LNCAP (cell line): ENCODE measurements around the gene FLOT2.

Experiments
- CTCF ChIP-seq: fragments of 450-650 bp; IDR thresholded peaks from 2 replicates; pipeline ENCODE4 v1.5.1; 2017; ENCODE audit warnings: mild to moderate bottlenecking

The FLOT2 gene

DNA sequence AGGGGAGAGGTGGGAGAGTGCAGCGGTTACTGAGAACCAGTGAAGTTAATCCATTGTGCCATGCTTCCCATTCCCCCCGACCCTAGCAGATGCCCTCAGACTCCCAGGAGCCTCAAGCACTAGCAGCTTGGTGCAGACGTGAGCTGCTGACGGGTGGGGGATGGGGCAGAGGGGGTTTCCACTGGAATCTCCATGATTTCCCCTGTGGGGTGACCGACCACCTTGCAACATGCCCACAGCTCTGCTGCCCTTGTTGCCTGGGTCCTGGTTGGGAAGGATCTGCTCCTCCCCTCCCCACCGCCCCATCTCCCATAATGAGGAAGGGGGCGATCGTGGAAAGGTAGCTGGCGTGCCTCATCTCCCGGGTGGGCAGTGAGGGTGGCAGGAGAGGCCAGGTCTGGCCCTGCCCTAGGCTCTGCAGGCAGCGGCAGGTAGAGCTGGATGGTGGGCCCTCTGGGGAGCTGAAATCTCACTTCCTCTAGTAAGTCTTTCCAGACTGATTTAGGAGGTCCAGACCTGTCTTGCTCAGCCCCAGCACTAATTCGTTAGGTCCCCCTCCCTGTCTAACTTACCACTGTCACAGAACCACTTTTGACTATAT is 9.6 kb downstream of the FLOT2 start:
- no peak for TF ChIP-seq CTCF

- TF ChIP-seq CTCF = no peak
Measured at GRCh38 chr17:28885951-28886350, 11.6 kb downstream of the FLOT2 start.

DNA sequence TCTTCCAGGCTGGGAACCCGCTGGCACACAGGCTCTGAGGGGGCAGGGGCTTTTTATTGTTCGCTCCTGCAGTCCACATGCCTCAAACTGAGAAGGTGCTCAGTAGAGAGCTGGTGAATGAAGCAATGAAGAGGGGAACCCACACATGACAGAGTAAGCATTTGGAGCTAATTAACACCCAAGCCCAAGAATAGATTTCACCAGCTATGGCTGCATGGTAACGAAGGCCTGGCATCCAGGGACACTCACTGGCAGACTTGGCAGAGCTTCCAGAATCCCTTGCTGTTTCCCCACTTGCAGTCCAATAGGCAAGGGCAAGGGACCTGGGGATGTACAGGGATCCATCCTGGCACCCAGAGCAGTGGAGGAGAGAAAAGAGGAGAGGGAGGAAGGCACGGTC is 12.2 kb downstream of the FLOT2 start:
- no peak for TF ChIP-seq CTCF

GRCh38 chr17:28883967-28884702 is 13.4 kb downstream of the FLOT2 start:
- TF ChIP-seq CTCF = no peak

DNA sequence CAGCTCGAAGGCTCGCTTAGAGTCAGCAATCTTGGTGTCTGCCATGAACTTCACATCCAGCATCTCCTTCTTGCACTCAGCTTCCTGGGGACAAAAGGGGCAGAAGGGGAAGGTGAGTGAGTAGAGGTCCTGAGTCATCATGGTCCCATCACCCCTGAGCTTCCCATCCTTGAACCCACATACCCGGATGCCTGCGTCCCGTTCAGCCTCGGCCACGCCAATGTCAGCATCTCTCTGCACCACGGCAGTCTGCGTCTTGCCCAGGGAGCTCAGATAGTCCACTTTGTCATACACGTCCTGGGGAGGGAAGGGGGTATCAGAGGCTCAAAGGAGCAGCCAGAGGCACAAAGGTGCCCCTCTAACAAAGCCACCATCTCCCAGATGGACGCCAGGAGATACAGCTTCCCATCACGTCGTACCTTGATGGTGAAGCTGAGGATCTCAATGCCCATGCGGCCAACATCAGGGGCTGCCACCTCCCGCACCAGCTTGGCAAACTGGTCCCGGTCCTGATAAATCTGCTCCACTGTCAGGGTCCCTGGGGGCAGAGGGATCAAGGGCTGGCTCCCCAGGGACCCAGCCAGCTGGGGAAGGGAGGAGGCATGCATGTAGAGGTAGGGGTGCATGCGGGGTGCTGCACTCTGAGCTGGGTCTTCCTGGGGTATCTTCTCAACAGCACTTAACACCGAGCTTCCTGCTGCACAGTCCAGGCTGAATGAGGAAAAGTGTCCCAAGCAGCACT is 15.2 kb downstream of the FLOT2 start:
- no peak for TF ChIP-seq CTCF

DNA sequence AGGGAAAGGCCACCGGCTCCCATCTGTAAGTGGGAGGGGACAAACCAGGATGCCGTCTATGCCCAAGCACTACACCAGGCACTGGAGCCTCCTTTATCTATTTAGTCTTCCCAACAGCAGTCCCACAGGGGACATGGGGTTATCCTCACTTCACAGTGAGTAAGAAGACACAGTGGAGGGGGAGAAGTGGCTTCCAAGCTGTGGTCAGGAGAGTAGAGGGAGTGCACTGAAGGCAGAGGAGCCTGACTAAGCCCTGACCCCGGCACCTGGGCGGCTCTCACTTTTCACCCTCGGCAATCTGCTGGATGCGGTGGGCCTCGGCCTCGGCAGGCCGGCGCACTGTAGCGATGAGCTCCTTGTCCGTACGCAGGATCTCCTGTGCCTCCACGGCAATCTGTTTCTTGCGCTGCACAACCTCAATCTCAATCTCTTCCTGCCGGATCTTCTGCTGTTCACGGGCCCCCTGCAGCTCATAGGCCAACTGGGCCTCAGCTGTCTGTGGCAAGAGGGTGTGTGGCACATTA is 15.9 kb downstream of the FLOT2 start:
- no peak for TF ChIP-seq CTCF

DNA sequence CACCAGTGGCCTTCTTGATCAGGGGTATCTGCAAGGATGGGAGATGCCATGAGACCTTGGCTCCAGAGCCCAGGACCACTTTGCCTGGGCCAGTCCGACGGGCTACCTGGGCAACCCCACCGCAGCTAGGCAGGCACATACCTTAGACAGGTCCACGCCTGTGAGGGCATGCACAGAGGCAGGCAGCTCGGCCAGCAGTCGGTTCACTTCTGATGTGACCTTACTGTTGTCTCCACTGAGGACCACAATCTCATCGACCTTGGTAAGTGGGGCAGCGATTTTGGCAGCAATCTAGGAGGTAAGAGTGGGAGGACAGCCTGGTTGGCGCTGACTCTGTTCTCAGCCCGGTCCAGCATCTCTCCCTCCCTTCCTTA is 17.0 kb downstream of the FLOT2 start:
- TF ChIP-seq CTCF = no peak
